Activated naive CD8-positive, alpha-beta T cell (primary cell): Measurements from ENCODE around the gene RASAL2.

Experiments used
- H3K27ac Mint-ChIP-seq: one replicate; pipeline ENCODE4 v1.8.0; 2021; ENCODE audit warnings: mixed read lengths
- H3K27me3 Mint-ChIP-seq: one replicate; pipeline ENCODE4 v1.8.0; 2021; ENCODE audit warnings: mixed read lengths
- H3K36me3 Mint-ChIP-seq: one replicate; pipeline ENCODE4 v1.8.0; 2021; ENCODE audit warnings: mixed read lengths
- H3K4me1 Mint-ChIP-seq: one replicate; pipeline ENCODE4 v1.8.0; 2021; ENCODE audit warnings: low read depth, mixed read lengths
- H3K4me3 Mint-ChIP-seq: one replicate; pipeline ENCODE4 v1.8.0; 2021; ENCODE audit warnings: mild to moderate bottlenecking, mixed read lengths
- H3K9me3 Mint-ChIP-seq: one replicate; pipeline ENCODE4 v1.8.0; 2021; ENCODE audit warnings: low read depth, mixed read lengths

The RASAL2 gene

GRCh38 chr1:178528953-178529335 lies 435.0 kb downstream of the RASAL2 start:
- no peak overlapping the region for H3K27ac Mint-ChIP-seq
- no peaks in the 10 kb centered on the region for H3K4me1 Mint-ChIP-seq
- H3K27me3 Mint-ChIP-seq, result no peaks in the 10 kb centered on the region
- H3K9me3 Mint-ChIP-seq, result no peaks in the 10 kb centered on the region
- no peak overlapping the region for H3K4me3 Mint-ChIP-seq
- H3K36me3 Mint-ChIP-seq, result no peaks in the 10 kb centered on the region

GRCh38 chr1:178529364-178530036 lies 435.6 kb downstream of the RASAL2 start:
- Mint-ChIP-seq H3K4me1 (no peaks in the 10 kb centered on the region), H3K27me3 (no peaks in the 10 kb centered on the region), H3K27ac (no peak overlapping the region), H3K4me3 (no peak overlapping the region), H3K36me3 (no peaks in the 10 kb centered on the region), H3K9me3 (no peaks in the 10 kb centered on the region)

- no peaks in the 10 kb centered on the region for H3K36me3 Mint-ChIP-seq
- no peaks in the 10 kb centered on the region for H3K4me1 Mint-ChIP-seq
- no peaks in the 10 kb centered on the region for H3K27me3 Mint-ChIP-seq
- H3K4me3 Mint-ChIP-seq, result no peak overlapping the region
- H3K27ac Mint-ChIP-seq, result no peak overlapping the region
- no peaks in the 10 kb centered on the region for H3K9me3 Mint-ChIP-seq
Measured at GRCh38 chr1:178530037-178530402, 436.1 kb downstream of the RASAL2 start.

GRCh38 chr1:178530502-178530901 lies 436.6 kb downstream of the RASAL2 start:
- Mint-ChIP-seq H3K27ac (no peak overlapping the region), H3K9me3 (no peaks in the 10 kb centered on the region), H3K36me3 (no peaks in the 10 kb centered on the region), H3K4me1 (no peaks in the 10 kb centered on the region), H3K27me3 (no peaks in the 10 kb centered on the region), H3K4me3 (no peak overlapping the region)

GRCh38 chr1:178531887-178532286 lies 438.0 kb downstream of the RASAL2 start:
- Mint-ChIP-seq H3K9me3 (no peaks in the 10 kb centered on the region), H3K27ac (no peak overlapping the region), H3K36me3 (no peaks in the 10 kb centered on the region), H3K4me1 (no peaks in the 10 kb centered on the region), H3K27me3 (no peaks in the 10 kb centered on the region), H3K4me3 (no peak overlapping the region)

- Mint-ChIP-seq H3K27me3 (no peaks in the 10 kb centered on the region), H3K36me3 (no peaks in the 10 kb centered on the region), H3K4me3 (no peak overlapping the region), H3K27ac (no peak overlapping the region), H3K4me1 (no peaks in the 10 kb centered on the region), H3K9me3 (no peaks in the 10 kb centered on the region)
Measured at GRCh38 chr1:178532392-178532791, 438.5 kb downstream of the RASAL2 start.

GRCh38 chr1:178533121-178533946 lies 439.4 kb downstream of the RASAL2 start:
- no peaks in the 10 kb centered on the region for H3K27me3 Mint-ChIP-seq
- no peaks in the 10 kb centered on the region for H3K36me3 Mint-ChIP-seq
- no peak overlapping the region for H3K27ac Mint-ChIP-seq
- H3K9me3 Mint-ChIP-seq, result no peaks in the 10 kb centered on the region
- no peaks in the 10 kb centered on the region for H3K4me1 Mint-ChIP-seq
- H3K4me3 Mint-ChIP-seq, result no peak overlapping the region
